ENCODE measurements around the gene GABRP.

Gene GABRP

GRCh38 chr5:170860415-170860814, 76.9 kb downstream of the GABRP start:
- no peak for DNase-seq (ENCODE audit: low read depth in 2 of 2, low spot score in 1 of 2)

- no peak for DNase-seq (ENCODE audit: low read depth in 2 of 2, low spot score in 1 of 2)
Measured at GRCh38 chr5:170860818-170861666, 77.5 kb downstream of the GABRP start.

GRCh38 chr5:170861667-170861916, 78.1 kb downstream of the GABRP start:
- no peak for DNase-seq (ENCODE audit: low read depth in 2 of 2, low spot score in 1 of 2)

GRCh38 chr5:170861917-170862766, 78.6 kb downstream of the GABRP start, which contains the start of gene RANBP17:
RANBP17 (plus strand) TSS chr5:170862018.
- DNase-seq (ENCODE audit: low read depth in 2 of 2, low spot score in 1 of 2), result no peak

- DNase-seq (ENCODE audit: low read depth in 2 of 2, low spot score in 1 of 2), result no peak
Measured at GRCh38 chr5:170863646-170864045, 80.1 kb downstream of the GABRP start.
